Esophagus squamous epithelium (tissue), 4 donors: ENCODE results near the gene CREB5.

Source experiments
- CTCF ChIP-seq, 6 experiments: fragments of 450-650 bp in 4 of 6; fragments of 200-600 bp in 2 of 6; sonication (generic) in 2 of 6; IDR thresholded peaks; one replicate each; pipeline ENCODE4 v1.5.1; 2016 to 2019; ENCODE audit warnings: antibody characterized with exemption in 6 of 6, mild to moderate bottlenecking in 4 of 6, moderate library complexity in 4 of 6
- POLR2A ChIP-seq, 4 donors: fragments of 450-650 bp; IDR thresholded peaks; one replicate each; pipeline ENCODE4 v1.6.1; 2017; ENCODE audit warnings: antibody characterized with exemption in 4 of 4, mild to moderate bottlenecking in 4 of 4, moderate library complexity in 3 of 4

- no peak for TF ChIP-seq CTCF (IDR thresholded peaks at IDR 0.05)
- no peak for TF ChIP-seq POLR2A (IDR thresholded peaks at IDR 0.05)
Observed at GRCh38 chr7:28621369-28621841, 209.1 kb downstream of the CREB5 start.
